GM19452 (cell line): ENCODE data around the gene FAM131C.

Experiments used
- ATAC-seq: cut with Tn5 transposase; IDR thresholded peaks from one replicate; pipeline ENCODE4 v1.9.1; 2021; ENCODE audit not compliant: unreplicated experiment

Gene FAM131C

DNA sequence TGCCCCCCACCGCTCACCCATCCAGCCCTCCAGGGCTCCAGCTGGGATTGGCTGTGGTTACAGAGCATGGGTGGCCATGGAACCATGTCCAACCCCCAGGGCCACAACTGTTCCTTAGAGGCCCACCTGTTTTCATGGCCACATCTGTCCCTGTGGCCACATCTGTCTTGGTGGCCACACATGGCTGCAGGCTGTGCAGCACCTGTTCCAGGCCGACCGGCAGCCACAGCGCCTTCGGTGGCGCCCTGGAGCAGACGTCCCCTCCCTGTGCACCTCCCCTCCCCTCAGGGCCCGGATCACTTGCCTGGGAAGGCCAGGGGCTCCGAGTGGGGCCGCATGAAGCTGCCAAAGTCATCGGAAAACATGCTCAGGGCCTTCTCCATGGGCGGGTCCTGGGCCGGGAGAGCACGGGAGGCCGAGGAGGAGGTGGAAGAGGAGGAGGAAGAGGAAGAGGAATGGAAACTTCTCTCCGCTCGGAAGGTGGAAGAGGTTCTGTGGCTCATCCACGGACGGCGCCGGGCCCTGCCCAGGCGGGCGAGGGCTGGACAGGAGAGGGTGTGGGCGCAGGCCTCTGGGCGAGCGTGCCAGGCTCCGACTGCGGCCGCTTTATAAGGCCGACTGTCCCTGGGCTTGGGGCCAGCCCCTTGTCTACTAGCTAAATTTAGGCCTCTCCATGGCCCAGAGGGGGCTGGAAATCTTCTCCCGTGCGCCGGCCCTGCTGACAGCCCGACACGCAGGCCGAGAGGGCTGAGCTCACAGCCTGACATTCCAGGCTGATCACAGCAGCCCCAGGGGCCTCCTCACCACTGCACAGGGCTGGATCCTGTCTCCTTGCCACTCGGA lies 55.8 kb downstream of the FAM131C start, which contains the start of gene HSPB7:
HSPB7 (minus strand) TSS at position 583 of the 843 bp plus-strand sequence; CDS start at position 503, 80 bp downstream.
- ATAC-seq = no peak

DNA sequence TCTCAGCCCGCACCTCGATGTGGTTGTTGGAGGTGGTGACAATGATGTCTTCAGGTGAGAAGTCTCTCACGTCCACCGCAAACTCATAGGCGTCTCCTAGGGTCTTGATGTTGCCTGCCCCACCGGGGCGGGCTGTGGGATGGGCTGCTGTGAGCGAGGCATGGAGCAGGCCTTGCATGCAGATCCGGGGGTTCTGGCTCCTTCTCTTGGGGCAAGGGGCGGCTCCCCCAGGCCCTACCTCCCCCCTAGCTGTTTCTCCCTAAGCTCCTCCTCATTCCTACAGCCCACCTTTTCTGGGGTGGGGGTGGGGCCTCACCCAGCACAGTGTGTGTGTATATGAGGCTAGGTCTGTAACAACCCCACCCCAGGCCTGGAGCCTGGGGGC lies 56.4 kb downstream of the FAM131C start:
- ATAC-seq = no peak

DNA sequence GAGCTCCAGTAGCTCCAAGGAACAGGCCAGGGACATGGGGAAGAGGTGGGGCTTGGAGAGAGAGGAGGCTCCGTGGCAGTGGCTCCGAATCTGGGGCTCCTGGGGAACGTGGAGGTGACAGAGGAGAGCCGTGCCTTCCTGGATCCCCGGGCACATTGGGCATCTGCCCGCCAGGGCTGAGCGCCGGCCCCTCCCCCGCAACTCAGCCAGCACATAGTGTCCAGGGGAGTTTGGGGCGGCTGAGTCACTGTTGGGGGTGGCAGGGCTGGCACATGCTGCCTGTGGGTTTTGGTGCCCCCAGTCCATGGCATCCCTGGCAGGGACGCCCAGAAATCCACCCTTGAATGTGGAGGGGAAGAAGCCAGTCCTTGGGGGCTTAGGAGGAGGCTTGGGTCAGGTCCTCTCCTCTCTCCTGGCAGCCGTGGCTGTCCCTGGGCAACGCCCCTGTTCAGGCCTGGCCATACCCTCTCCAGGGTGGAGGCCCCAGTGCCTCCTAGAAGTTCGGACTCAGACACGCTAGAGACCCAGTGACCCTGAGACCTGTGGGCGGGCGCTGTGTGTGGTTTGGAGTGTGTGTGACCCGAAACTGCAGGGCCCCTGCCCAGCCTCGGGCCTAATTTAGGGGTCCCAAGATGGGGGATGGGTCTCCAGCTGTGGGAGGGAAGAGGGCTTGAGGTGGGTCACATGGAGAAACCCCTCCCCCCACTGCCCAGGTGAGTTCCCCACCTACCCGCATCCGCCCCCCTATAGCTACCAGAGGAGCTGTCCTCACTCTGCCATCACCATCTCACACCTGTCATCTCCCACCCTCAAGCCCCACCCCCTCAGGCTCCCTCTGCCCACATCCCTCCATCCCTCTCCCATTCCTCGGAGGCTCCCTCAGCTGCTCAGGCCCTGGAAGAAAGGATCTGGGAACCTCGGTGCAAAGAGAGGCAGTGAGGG lies 57.2 kb downstream of the FAM131C start:
- no peak for ATAC-seq

DNA sequence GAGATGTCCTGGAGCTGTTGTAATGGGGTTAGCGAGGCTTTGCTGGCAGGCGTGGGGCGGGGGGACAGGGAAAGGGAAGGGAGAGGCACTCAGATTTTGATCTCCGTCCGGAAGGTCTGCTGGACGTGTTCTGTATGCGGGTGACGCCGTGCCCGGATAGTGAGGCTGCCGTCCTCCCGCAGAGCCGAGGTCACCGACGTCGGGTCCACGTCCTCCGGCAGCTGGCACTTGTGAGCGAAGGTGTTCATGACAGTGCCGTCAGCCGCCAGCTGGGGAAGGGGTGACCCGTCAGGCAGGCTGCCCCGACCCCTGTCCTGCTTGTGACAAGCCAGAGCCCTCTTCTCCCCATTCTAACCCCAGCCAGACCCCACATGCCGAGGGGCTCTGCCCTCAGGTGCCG lies 58.0 kb downstream of the FAM131C start:
- ATAC-seq = no peak

DNA sequence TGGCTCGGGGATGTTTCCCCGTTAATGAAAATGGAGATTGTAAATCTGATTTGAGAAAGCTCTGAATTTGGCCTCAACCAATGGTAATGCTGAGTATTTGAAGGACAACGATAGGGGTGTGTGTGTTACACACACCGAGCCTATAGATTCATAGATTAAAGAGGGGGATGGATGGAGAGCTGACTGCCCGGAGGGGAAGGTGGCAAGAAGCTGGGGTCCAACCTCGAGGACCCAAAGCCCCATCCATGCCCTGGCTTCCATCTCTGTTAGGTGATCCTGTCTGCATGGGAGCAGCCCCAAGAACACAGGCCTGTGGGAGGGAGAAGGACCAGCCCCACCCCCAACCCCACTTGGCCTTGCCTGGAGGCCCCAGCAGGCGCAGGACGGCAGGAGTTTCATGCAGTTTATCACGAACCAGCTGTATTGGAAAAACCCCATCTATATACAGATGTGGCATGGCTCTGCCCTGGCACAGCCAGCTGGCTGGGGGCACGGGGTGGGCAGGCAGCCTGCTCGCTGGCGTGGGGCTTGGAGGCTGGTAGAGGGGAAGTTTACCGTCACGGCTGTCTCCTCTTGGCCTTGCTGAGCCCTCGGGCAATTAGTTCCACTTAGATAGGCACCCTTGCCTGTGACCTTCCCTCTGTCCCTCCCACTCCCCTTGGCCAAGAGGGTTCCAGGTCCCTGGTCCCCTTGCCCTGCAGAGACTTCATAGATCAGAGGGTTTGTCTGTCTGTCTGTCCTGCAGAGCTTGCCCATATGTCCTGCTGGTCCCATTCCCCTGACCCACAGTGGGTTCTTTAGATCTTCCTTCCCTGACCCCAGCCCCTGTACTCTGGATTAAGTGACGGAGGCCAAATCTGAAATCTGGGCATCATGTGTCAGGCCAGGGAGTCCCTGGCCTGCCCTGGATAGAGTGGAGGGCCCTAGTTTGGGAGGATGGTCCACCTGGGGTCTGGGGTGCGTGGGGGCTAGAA lies 58.7 kb downstream of the FAM131C start:
- ATAC-seq = no peak

DNA sequence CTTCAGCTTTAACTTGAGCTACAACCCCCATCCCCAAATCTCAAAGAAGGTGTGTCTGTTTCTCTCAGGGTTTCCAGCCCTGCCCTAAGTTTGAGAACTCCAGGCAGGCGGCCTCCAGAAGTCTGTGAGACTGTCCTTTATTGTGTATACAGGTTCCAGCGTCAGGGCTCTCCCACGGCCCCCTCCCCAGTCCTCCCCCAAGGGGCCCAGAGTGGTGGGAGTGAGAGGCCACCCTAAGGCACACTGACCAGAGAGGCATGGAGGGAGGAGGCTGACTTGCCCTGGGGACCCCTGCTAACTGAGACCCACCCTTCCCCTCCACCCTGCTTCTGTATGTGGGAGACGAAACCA lies 59.6 kb downstream of the FAM131C start:
- ATAC-seq = no peak

DNA sequence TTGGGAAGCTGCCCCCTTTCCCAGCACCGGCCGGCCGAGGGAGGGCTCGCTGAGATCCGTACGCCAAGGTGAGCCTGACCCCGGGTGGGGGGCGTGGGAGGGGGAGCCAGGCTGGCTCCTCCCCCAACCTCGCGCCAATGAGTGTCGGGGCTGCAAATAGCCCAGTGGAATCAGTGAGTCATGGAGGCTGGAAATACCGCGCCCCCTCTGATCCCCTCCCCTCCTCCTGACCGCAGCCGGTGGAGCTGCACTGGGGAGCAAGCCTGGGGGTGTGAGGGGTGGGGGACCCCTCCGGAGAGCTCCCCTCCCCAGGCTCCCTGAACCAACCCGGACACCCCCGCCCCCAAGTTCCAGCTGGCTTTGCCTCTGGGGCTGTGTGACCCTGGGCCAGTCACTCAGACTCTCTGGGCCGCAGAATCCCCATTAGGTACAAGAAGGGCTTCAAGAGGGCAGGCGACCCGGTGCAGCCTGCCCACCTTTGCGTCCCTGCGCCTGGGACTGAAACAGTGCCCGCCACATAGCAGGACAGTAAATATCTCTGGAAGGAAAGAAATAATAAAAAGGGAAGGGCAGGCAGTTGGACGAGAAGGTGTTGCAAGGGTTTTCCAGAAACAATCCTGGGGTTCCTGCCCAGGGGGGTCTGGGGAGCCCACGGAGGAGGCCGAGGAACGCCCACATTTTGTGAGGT lies 60.1 kb downstream of the FAM131C start:
- ATAC-seq = no peak

DNA sequence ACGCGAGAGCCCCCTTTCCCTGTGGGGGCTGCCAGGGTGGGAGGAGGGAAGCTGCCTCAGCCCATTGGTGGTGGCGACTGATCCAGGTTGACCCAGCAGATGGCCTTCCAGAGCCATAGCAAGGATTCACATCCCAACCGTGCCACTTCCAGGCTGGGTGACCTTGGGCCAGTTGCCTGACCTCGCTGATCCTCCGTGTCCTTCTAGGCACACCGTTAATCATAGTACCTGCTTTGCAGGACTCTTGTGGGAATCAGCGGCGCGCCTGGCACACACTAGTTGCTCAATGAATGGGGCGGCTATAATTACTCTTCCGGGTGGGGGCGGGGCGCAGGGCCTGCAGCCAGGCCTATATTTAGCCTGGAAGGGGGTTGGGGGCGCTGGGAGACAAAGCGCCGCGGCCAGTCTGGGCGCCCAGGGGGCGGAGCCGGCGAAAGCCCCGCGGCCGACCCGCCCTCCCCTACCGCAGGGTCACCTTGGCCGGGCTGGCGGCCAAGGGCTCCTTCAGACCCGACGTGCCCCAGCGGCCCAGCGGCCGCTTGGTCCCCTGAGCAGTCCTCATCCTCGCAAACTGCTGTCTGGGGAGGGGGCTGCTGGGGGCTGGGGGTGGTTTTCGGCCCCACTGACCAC lies 60.7 kb downstream of the FAM131C start:
- ATAC-seq = no peak

DNA sequence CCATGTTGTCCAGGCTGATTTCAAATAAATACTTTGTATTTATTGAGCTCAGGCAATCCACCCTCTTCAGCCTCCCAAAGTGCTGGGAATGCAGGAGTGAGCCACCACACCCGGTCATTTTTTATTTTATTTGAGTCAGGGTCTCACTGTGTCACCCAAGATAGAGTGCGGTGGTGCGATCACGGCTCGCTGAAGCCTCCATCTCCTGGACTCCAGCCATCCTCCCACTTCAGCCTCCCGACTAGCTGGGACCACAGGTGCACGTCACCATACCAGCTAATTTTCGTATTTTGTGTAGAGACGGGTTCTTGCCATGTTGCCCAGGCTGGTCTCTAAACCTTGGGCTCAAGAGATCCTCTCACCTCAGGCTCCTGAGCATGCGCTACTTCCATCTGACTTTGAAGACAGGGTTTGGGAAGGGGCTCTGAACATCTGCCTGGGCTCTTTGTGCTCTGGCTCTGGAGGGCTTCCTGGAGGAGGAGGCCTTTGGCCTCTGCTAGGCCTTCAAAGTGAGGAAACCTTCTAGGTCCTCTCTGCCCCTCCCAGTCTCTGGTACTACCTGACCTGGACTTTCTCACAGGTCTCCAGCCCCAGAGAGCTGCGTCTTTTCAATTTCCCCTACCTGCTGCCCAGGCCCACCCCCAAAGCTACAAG lies 61.4 kb downstream of the FAM131C start:
- ATAC-seq = no peak

DNA sequence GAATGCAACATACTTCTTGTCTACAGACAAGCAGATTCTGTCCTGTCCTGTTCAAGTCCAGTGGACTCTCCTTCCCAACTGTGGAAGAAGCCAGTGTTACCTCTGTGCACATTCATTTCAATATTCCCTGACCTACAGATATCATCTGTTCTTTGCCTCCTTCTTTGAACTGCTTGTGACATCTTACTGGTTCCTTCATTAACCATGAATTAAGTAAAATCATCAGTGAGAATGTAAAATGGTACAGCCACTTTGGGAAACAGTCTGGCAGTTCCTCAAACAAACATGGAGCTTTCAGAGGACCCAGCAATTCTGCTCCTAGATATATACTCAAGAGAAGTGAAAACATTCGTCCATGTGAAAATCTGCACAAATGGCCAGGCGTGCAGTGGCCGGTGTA lies 62.6 kb downstream of the FAM131C start:
- ATAC-seq = no peak

DNA sequence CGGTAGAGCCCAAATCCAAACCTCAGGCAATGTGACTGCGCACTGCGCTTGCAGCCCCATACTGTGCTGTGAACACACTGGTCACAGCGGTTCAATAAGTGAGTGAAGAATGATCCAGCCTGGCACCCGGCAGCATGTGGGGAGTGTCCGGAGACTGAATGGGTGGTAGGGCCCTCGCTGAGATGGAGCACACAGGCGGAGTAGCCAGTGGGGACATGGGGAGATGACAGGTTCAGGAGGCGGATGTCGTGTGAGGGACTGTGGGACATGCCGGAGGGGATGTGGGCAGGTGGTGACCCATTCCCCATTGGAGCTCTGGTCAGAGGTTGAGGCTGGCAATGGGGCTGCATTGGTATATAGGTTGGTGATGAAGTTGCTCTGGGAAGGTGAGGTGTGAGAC lies 63.8 kb downstream of the FAM131C start:
- no peak for ATAC-seq

DNA sequence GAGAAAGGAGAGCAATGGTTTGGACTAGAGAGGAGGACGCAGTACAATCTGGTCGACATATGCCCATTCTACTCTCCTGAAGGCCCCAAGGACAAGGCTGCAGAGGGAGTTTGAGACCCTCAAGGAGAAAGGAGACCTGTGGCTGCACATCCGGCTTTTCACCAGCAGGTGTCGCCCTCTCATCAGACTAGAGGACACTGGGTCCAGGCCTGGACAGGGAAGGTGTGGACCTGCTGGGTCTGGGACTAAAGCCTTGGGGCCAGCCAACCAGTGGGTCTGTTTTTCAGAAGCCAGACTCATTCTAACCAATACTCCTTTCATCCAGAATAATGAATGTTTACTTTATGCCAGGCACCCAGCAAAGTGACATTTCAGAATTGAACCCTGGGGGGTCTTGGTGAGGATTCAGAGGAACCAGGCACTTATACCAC lies 64.4 kb downstream of the FAM131C start:
- ATAC-seq = no peak
